Thymus (tissue), 11 donors: Measurements from ENCODE around the gene SLPI. TPM values are rescaled to one million over a fixed set of nuclear protein-coding genes. Genes with fewer than 3 reads are reported as not detected.

Experiments
- DNase-seq, 9 donors: peaks; one replicate each; pipeline ENCODE4 v3.0.0-alpha.2; 2013; ENCODE audit warnings: low spot score in 9 of 9, low read depth in 6 of 9, missing footprints in 1 of 9
- H3K27ac ChIP-seq, 2 donors: one replicate each; pipeline ENCODE4 v1.5.1; 2013; ENCODE audit warnings: control low read depth in 1 of 2, low read depth in 1 of 2, low read length in 1 of 2, mild to moderate bottlenecking in 1 of 2, moderate library complexity in 1 of 2
- H3K27me3 ChIP-seq, 2 donors: one replicate each; pipeline ENCODE4 v1.5.1; 2013; ENCODE audit warnings: low read length in 1 of 2; ENCODE audit not compliant: control insufficient read depth in 2 of 2, insufficient read depth in 1 of 2
- H3K36me3 ChIP-seq, 2 donors: one replicate each; pipeline ENCODE4 v1.5.1; 2013; ENCODE audit warnings: low read length in 1 of 2, mild to moderate bottlenecking in 1 of 2, moderate library complexity in 1 of 2; ENCODE audit not compliant: control insufficient read depth in 2 of 2, insufficient read depth in 2 of 2
- H3K4me1 ChIP-seq, 2 donors: one replicate each; pipeline ENCODE4 v1.5.1; 2013; ENCODE audit warnings: low read length in 2 of 2; ENCODE audit not compliant: control insufficient read depth in 2 of 2, insufficient read depth in 2 of 2
- H3K4me3 ChIP-seq, 2 donors: one replicate each; pipeline ENCODE4 v1.5.1; 2013; ENCODE audit warnings: low read length in 2 of 2, control low read depth in 1 of 2, mild to moderate bottlenecking in 1 of 2
- H3K9me3 ChIP-seq, 2 donors: one replicate each; pipeline ENCODE4 v1.5.1; 2013; ENCODE audit warnings: low read length in 1 of 2, mild to moderate bottlenecking in 1 of 2; ENCODE audit not compliant: control insufficient read depth in 2 of 2, insufficient read depth in 1 of 2
- WGBS: extraction: QIAGEN DNeasy Blood & Tissue Kit; methylation state at CpG from one replicate; pipeline ENCODE4 v1.1.7; 2013; 5-methylcytosine and 5-hydroxymethylcytosine counted together
- polyA plus RNA-seq: library from polyadenylated mRNA; stranded (reverse); fragments of 200-250 nt; gene quantifications from one replicate; pipeline ENCODE4 v1.2.3, GENCODE V29; 2013
- total RNA-seq: library from RNA; stranded (reverse); fragments of 120-200 nt; gene quantifications from one replicate; pipeline ENCODE4 v1.2.4, GENCODE V29; 2013
- donor health status: healthy.

The SLPI gene
- total and polyA plus RNA-seq, 2 donors: 28.0 to 663 TPM

DNA sequence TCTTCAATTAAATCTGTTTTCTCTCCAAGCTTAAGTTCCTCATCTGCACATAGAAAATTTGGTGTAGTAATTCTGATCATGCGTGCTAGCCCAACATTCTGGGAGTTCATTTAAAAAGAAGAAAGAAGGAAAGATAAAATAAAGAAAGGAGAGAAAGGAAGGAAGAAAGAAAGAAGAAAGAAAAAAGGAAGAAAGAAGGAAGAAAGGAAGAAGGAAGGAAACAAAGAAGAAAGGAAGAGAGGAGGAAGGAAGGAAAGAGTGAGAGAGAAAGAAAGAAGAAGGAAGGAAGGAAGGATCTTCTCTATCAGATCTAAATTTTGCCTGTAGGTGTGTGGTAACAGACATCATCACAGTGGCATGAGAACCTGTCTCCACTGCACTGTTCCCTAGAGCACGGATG is 16.2 kb downstream of the SLPI start:
- H3K36me3 ChIP-seq: no peaks in the 10 kb centered on the region
- no peaks in the 10 kb centered on the region for H3K9me3 ChIP-seq
- 96% methylated on average over 2 of the region's 2 CpGs for WGBS
- no peaks in the 10 kb centered on the region for H3K27me3 ChIP-seq
- H3K4me3 ChIP-seq: no peak overlapping the region
- DNase-seq: no peak
- H3K4me1 ChIP-seq: no peaks in the 10 kb centered on the region
- no peak overlapping the region for H3K27ac ChIP-seq

DNA sequence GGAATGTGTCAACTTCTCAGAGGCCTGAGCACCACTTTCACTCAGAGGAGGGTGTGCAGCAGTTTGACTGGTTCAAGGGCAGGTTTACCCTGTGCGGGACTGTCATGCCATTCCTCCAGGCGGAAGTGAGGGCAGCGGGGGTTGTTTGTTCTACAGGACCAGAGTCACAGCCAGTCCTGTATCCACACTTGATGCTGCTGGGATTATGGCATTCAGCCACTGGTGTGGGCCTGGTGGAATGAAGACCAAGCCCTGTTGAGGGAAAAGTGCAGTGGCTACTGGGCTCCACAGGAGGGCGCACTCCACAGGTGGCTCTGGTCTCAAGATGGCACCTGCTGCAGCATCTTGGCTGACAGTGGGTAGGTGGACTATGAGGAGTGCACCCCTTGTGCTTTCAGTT is 18.4 kb downstream of the SLPI start:
- no peak for DNase-seq

DNA sequence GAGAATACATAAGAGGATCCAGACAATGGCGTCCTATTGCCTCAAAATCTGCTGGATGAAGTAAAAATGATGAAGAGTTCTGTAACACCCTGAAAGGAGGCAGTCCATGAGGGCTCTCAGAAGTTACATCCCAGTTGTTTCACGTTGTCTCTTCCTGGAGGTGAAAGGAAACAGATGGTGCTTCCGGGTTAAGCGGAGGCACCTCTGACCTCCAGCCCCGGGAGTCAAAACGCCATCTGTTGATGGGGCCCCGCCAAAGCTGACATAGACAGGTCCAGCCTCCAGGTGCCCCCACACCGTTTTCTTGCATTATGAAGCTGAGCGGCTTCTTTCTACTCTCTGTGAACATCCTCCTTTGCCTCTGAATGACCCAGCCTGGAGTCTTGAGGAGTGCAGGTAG is 23.7 kb downstream of the SLPI start:
- no peak overlapping the region for H3K4me3 ChIP-seq
- no peaks in the 10 kb centered on the region for H3K9me3 ChIP-seq
- no peak overlapping the region for H3K27ac ChIP-seq
- H3K4me1 ChIP-seq: no peaks in the 10 kb centered on the region
- 87% methylated on average over 9 of the region's 9 CpGs for WGBS
- no peaks in the 10 kb centered on the region for H3K36me3 ChIP-seq
- no peak for DNase-seq
- peaks cover 0 to 3% of the 10 kb centered on the region in 2 donors for H3K27me3 ChIP-seq

More for the DNA sequence above, 18.4 kb downstream of the SLPI start:
- Histone ChIP-seq H3K4me3 (no peak overlapping the region), H3K27me3 (no peaks in the 10 kb centered on the region), H3K27ac (no peak overlapping the region), H3K9me3 (no peaks in the 10 kb centered on the region), H3K4me1 (no peaks in the 10 kb centered on the region), H3K36me3 (no peaks in the 10 kb centered on the region)
- WGBS: 82% methylated on average over 4 of the region's 4 CpGs

DNA sequence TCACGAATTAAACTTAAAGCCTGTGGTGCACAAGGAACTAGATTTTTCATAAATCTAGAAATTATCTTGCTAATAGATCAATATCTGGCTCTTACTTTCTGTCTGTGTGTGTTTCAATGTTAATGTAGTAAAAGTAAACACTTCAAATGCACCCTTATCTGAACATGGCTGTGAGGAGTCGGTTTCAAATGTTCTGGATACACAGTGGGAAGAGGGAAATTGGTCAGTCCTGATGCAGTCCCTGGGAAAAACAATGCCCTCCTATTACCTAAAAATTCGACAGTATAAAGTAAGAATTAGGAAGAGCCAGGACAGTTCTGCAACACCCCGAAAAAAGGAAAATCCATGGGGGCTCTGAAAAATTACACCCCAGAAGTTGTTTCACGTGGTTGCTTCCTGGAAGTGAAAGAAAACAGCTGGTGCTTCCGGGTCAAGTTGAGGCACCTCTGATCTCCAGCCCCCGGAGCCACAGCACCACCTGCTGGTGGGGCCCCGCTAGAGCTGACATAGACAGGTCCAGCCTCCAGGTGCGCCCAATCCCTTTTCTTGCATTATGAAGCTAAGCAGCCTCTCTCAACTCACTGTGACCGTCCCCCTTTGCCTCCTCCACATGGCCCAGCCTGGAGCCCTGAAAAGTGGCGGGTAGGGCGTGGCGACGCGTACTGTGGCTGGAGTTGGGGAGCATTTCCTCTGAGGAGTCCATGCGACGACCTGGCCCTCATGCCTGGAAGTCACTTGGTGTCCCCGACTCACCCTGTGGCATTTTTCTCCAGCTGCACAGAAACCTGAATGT is 24.9 kb downstream of the SLPI start:
- Histone ChIP-seq H3K27me3 (peaks cover 0 to 3% of the 10 kb centered on the region in 2 donors), H3K9me3 (no peaks in the 10 kb centered on the region), H3K36me3 (no peaks in the 10 kb centered on the region), H3K4me3 (no peak overlapping the region), H3K27ac (no peak overlapping the region), H3K4me1 (no peaks in the 10 kb centered on the region)
- DNase-seq: peak in 3 of 9 donors; percentile 4 to 16 (median 13)
- 74% methylated on average over 18 of the region's 18 CpGs for WGBS

DNA sequence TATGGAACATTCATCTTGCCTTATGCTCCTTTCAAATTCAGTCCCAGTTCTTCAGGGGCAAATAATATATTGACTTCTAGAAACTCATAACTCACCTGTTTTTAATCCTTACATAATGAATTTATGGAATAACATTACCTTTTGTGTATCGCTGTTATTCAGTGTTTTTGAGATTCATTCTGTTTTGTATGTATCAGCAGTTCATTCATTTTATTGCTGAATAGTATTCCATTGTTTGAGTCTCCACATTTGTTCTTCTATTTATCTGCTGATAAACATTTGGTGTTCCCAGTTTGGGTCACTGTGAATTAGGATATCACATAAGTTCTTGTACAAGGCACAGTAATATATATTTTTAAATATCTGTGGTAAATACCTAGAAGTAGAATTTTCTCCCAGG is 28.1 kb downstream of the SLPI start:
- no peaks in the 10 kb centered on the region for H3K36me3 ChIP-seq
- H3K27me3 ChIP-seq: peaks cover 0 to 3% of the 10 kb centered on the region in 2 donors
- no peaks in the 10 kb centered on the region for H3K4me1 ChIP-seq
- 88% methylated on average over 1 of the region's 1 CpG for WGBS
- H3K4me3 ChIP-seq: no peak overlapping the region
- no peak for DNase-seq
- H3K27ac ChIP-seq: no peak overlapping the region
- no peaks in the 10 kb centered on the region for H3K9me3 ChIP-seq

DNA sequence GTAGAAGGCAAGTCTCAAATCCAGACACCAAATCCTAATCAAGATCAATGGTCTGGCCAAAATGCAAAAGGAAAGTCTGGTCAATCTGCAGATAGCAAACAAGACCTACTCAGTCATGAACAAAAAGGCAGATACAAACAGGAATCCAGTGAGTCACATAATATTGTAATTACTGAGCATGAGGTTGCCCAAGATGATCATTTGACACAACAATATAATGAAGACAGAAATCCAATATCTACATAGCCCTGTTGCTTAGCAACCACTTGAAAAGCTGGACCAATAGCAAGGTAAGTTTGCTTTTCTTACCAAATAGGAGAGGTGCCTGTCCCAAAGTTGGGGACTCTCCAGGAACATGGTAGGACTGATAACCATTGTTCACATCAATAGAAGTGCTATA is 31.2 kb downstream of the SLPI start:
- no peak for DNase-seq
- Histone ChIP-seq H3K4me3 (no peak overlapping the region), H3K9me3 (no peaks in the 10 kb centered on the region), H3K36me3 (no peaks in the 10 kb centered on the region), H3K27me3 (no peaks in the 10 kb centered on the region), H3K4me1 (no peaks in the 10 kb centered on the region), H3K27ac (no peak overlapping the region)

DNA sequence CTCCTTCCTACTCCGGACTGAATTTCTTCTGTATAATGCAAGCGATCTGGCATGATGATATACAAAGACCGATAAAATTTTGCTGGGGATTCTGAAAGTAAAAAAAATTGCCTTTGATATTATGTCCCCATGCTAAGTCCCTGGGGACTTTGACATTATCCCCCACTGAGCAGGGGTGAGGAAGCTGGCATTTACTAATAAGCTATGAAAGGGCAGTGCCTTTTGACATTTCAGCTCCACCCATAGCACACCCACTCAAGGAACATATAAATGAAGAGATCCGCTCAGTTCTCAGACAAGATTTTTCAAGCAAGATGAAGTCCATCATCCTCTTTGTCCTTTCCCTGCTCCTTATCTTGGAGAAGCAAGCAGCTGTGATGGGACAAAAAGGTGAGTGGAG is 33.3 kb downstream of the SLPI start, which contains the start of gene SEMG2:
Gene SEMG2, plus strand, starts transcription at position 298 of the 400 bp plus-strand sequence. Its CDS starts 17 bp downstream, at position 315.
- no peak within 1 kb of the TSS for H3K27ac ChIP-seq
- no peaks in the 10 kb centered on the region for H3K4me1 ChIP-seq
- no peaks in the 10 kb centered on the region for H3K27me3 ChIP-seq
- H3K9me3 ChIP-seq: no peaks in the 10 kb centered on the region
- no peaks in the 10 kb centered on the region for H3K36me3 ChIP-seq
- H3K4me3 ChIP-seq: no peak within 1 kb of the TSS
- DNase-seq: no peak
- 97% methylated on average over 4 of the region's 4 CpGs for WGBS

DNA sequence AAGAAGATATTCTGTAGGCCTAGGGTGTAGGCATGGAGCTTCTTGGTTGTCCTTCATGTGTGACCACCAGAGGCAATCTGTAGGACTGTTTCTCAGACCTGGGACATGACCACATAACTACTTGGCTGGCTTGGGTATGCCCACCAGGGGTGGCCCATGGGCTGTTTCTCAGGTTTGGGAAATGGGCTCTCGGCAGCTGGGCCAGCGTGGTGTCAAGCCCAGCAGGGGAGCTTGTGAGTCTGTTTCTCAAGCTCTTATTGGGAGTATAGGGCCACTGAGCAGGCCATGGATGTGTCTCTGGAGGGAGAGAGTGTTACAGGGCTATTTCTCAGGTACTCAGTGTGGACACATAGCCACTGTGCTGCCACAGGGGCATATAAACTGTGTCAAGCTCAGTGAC is 35.7 kb downstream of the SLPI start:
- Histone ChIP-seq H3K9me3 (no peaks in the 10 kb centered on the region), H3K4me1 (no peaks in the 10 kb centered on the region), H3K36me3 (no peaks in the 10 kb centered on the region), H3K27me3 (no peaks in the 10 kb centered on the region), H3K27ac (no peak overlapping the region), H3K4me3 (no peak overlapping the region)
- DNase-seq: no peak
- WGBS: 99% methylated on average over 2 of the region's 2 CpGs

DNA sequence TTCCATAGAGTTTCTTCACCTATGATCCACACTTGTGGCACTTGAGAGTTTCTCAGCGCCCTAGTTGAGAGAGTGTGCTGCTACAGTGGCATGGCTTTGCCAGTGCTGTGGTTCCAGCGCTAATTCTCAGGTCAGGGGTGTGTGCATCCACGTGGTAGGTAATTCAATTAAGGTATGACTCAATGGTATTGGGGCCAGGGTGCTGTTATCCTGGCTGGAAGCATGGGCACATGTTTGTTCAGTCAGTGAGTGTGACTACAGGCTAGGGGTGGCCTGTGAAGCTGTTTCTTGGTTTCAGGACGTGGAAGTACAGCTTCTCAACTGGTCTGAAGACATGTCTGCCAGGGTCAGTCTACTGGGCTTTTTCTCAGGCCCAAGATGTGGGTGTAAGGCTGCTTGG is 36.2 kb downstream of the SLPI start:
- 85% methylated on average over 4 of the region's 4 CpGs for WGBS
- no peak for DNase-seq
- no peak overlapping the region for H3K4me3 ChIP-seq
- no peaks in the 10 kb centered on the region for H3K36me3 ChIP-seq
- no peaks in the 10 kb centered on the region for H3K9me3 ChIP-seq
- no peak overlapping the region for H3K27ac ChIP-seq
- no peaks in the 10 kb centered on the region for H3K27me3 ChIP-seq
- no peaks in the 10 kb centered on the region for H3K4me1 ChIP-seq
